ENCODE results near the gene NPPA.

DNA sequence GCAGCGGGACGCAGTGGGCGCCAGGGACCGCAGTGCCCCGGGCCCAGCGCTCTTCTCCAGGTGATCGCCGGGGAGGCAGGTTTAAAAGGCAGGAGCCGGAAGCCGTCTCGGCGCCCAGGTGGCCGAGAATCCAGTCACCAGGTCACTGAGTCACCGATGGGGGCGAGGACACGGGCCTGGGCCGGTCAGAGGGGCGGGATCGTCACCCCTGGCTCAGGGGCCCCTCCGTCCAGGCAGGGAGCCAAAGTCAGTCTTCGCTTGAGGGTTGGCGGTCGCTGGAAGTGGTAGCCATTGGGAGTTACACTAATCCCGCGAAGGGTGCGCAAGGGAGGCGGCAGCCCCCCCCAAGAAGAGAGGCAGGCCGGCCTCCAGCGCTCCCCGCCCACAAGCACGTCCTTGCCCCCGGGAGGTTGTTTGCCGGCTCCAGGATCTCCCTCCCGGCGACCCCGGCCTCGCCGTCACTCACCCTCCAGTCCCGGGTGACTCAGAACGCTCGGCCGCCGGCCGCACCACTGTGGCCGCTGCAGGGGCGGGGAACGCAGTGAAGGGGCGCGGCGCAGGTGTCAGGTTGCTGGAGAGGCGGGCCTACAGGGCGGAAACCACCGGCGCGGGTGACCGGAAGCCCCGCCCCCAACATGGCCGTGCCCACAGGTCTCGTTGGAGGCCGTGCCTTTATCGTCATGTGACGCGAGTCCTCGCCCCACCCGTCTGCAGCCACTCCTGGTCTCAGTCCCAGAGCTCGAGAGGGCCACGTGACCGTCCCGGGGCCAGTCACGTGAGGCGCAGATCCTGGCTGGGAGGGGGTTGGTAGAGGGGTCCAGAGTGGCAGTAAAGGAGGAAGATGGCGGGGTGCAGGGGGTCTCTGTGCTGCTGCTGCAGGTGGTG is 41.9 kb downstream of the NPPA start, which contains the start of the genes CLCN6 and MTHFR:
- TF ChIP-seq, protein P1, sequence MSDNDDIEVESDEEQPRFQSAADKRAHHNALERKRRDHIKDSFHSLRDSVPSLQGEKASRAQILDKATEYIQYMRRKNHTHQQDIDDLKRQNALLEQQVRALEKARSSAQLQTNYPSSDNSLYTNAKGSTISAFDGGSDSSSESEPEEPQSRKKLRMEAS (IDR thresholded peaks at IDR 0.05), result no peak
- peak; percentile 42 for TF ChIP-seq POLR2A (IDR thresholded peaks at IDR 0.05; ENCODE audit: borderline replicate concordance, extremely low read depth, insufficient read depth, insufficient read length)
